Caki2 (cell line): Measurements from ENCODE around the gene IGFBP2. TPM values are rescaled to one million over a fixed set of nuclear protein-coding genes. Genes with fewer than 3 reads are reported as not detected.
A peak's percentile ranks its signal among the peaks of the same experiment; 100 is the strongest.

Experiments used
- DNase-seq: peaks from one replicate; pipeline ENCODE4 v3.0.0-alpha.2; 2015; ENCODE audit warnings: low read depth
- in situ Hi-C: cut with HindIII; loops from 2 replicates; pipeline ENCODE4 v1.10.0; 2016; ENCODE audit warnings: low sequenced_read_pairs, low pct_unique_long_range_greater_than_20kb, mixed read lengths
- total RNA-seq: library from RNA; depleted of rRNA; stranded (reverse); fragments of >200 nt; shearing (Covaris generic); gene quantifications from 2 replicates; pipeline ENCODE4 v1.2.3, GENCODE V29; 2014; ENCODE audit warnings: low replicate concordance

IGFBP2 gene
- total RNA-seq, 1 experiment from 2014 or later, result 110 TPM

- no peak for DNase-seq
- in situ Hi-C loops, result no loop called here
These were observed 39.8 kb downstream of the IGFBP2 start for GRCh38 chr2:216673021-216673420.

DNA sequence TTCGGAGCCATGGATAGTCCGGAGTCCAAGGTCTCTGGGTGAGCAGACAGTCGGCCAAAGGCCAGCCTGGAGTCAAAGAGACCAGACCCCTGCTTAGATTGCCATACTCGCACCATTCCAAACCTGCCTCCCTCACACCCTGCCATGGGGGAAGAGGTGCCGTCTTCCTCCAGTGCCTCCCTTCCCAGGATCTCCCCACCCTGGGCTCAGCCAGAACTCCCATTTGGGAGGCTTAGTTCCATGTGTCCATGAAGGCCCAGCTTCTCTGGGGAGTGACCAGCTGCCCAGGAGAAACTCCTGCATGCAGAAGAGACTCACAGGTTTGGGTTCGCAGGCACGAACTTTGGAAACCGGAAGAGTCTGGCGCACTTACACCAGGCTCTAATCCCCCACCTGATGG, 40.4 kb downstream of the IGFBP2 start:
- no peak for DNase-seq
- in situ Hi-C loops, result no loop called here

DNA sequence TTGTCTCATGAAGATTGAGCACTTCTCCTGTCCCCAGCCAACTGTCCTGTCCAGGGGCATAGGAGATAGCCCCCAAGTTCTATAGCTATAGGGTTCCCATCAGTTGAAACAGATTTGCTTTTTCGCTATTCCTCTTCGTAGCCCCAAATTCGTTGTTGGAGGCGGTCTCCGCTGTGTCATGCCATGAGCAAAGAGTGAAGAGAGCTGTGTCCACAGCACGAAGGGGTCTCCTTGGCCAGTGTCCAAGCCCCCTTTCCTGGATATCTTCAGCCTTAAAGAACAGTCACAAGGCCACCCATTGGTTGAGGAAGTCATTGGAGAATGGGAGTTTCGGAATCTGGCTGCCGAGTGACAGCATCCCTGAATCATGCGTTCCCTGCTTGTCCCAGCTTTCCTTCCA, 41.2 kb downstream of the IGFBP2 start:
- in situ Hi-C loops, result no loop called here
- DNase-seq, result no peak

- in situ Hi-C loops, result no loop called here
- DNase-seq, result no peak
These were observed 43.4 kb downstream of the IGFBP2 start for GRCh38 chr2:216676630-216677029.

GRCh38 chr2:216677439-216678097, 44.3 kb downstream of the IGFBP2 start:
- no peak for DNase-seq
- in situ Hi-C loops, result no loop called here

- in situ Hi-C loops, result no loop called here
- DNase-seq, result no peak
These were observed 44.9 kb downstream of the IGFBP2 start for GRCh38 chr2:216678098-216678465.

- in situ Hi-C loops, result no loop called here
- DNase-seq, result no peak
These were observed 45.8 kb downstream of the IGFBP2 start for GRCh38 chr2:216678813-216679657.

- no peak for DNase-seq
- in situ Hi-C loops, result no loop called here
These were observed 46.4 kb downstream of the IGFBP2 start for GRCh38 chr2:216679658-216680024.

DNA sequence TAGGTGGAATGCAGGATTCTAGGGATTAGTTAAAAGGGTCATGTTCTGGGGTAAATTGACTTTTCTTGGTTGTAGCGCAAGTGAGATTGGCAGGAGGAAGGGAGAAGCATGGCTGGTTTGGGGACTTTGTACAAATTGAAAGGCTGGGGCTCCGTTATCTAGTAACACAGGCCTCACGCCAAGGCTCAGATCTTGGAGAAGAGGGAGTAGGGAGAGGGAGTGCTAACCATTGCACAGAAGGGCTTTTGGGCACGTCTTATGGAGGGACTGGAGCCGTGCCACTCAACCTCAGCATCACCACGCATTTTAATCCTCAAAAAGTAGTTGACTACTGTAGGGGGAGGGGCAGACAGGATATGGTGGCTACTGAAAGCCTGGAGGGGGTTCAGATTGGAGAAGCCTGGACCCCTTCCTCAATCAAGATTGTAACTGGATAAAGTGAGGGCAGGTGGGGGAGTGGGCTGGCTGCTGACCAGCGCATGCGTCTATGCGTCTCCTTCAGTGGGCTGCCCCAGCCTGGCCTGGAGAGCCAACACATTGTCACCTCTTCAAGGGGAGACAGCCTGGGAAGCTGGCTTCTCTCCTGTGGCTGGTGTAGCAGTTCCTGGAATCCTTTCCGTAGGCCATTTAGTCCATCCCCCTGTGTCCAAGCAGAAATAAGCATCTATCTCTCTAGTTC, 47.9 kb downstream of the IGFBP2 start:
- in situ Hi-C loops, result no loop called here
- DNase-seq, result no peak

DNA sequence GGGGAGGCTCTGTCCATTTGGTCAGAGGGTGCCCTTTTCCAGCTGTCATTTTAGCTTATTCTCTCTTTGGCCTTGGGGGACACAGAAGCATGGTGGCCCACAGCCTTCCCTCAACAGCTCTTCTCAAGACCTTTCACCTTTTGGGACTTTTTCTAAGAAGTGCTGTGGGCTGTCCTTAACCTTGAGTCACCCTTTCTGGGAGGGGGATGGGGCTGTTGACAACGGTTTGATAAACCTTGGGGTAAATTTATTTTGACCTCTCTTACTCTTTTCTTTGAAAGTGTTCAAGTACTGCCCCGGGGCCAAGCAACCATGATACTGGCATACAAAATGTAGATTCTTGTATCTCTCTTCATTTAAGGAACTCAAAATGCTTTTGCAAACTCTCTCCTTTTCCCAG, 48.5 kb downstream of the IGFBP2 start:
- no peak for DNase-seq
- in situ Hi-C loops, result no loop called here

- DNase-seq, result no peak
- in situ Hi-C loops, result no loop called here
These were observed 50.6 kb downstream of the IGFBP2 start for GRCh38 chr2:216683846-216684245.

DNA sequence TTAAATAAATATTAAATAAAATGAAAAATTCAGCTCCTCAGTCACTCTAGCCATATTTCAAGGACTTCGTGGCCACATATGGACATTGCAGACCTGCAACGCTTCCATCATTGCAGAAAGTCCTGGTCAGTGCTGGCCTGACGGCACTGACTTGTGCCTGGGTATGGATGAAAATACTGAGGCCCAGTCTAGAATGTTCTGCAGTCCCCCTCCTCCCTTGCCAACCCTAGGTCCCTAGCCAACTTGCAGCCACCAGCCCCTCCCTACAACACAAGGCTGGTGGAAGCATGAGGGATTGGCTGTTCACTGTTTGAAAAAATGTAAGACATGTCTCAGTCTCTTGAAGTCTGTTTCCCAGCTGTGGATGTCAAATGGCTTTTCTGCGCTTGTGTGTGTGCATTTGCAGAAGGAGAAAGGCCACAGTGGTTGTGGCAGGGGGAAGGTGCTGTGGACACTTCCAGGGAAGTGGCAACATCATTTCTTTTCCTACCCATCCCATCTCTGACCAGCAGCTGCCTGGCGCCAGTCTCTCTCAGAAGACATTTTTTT, 52.2 kb downstream of the IGFBP2 start:
- no peak for DNase-seq
- in situ Hi-C loops, result no loop called here

DNA sequence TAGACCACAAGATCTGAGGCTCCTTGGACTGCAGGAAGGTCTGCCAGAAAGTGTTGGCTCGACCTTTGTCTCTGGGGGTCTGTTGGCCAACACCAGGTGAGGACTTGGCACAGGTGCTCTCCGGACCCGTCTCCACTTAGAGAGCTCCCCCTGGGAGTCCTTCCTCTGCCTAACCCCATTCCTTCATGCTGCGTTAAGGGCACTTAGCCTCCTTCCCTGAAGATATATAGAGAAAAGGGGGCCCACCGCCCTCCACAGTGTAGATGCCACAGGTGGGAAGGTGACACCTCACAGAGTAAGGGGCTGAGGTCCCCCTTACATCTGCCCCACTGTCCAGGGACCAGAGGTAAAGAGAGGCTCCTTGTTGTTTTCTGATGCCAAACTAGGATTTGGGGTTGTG, 53.9 kb downstream of the IGFBP2 start:
- DNase-seq, result no peak
- in situ Hi-C loops, result no loop called here

DNA sequence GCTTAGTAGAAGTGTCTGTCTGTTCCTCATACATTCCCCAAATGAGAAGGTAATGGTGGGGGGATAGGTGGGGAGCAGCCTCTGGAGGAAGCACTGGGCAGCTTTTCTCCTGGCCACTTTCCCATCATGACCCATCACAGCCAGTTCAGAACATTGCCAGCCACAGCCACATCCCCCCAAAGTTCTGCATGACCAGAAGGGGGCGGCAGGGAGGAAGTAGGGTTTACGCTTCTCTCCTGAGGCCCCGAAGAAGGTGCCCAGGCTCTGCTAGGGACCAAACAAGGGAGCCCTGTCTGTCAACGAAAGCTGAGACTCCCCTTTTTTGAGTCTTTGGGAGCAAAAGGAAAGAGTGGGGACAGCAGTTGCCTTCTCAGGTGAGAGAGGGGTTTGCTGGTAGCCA, 54.4 kb downstream of the IGFBP2 start:
- in situ Hi-C loops, result no loop called here
- no peak for DNase-seq

DNA sequence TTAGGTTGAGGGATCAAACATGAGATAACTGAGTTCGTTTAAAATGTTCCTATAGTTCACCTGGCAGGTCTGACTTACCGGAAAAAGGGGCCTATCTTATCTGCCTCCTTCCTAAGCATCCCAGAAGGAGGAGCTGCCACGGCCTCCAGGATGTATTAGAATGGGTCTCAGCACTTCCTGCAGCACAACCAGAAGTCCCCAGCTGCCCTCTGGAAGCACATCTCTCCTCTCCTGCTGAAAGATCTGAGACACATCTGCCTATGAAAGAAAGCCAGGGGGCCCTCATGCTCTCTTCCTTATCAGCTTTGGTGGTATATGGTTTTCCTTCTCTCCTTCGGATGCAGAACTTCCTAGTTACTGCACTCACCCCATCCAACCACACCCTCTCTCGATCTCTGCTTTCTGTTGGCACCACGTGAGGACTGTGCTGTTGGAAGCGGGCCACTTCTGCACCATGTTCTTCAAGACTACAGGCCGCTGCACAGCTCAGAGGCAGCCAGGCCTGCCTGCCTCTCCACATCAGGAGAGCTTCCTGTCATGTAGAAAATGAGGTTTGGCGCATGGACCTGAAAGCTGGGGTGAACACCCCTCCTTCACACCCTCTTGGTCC, 55.6 kb downstream of the IGFBP2 start:
- in situ Hi-C loops, result no loop called here

GRCh38 chr2:216689397-216689796, 56.2 kb downstream of the IGFBP2 start:
- in situ Hi-C loops, result no loop called here

More for the DNA sequence above, 55.6 kb downstream of the IGFBP2 start:
- no peak for DNase-seq

DNA sequence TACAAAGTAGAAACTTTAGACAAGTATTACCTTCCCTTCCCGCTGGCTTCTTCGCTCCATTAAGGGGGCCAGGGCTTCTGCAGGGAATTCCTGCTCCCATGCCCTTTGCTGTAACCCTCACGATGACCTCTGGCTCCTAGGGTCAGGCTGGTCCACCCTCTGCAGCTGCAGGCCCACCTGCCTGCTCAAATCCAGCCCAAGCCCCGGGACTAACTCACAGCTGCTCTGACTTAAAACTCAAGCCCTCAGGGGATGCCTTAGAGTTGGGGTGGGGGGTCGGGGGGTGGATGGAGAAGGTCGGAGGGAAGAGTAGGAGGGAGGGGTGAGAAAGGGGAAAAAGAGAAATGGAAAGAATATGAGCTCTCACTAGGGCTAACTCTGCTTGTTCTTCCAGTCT, 57.2 kb downstream of the IGFBP2 start:
- in situ Hi-C loops, result no loop called here
- DNase-seq, result no peak

More at GRCh38 chr2:216689397-216689796, 56.2 kb downstream of the IGFBP2 start:
- DNase-seq, result no peak

DNA sequence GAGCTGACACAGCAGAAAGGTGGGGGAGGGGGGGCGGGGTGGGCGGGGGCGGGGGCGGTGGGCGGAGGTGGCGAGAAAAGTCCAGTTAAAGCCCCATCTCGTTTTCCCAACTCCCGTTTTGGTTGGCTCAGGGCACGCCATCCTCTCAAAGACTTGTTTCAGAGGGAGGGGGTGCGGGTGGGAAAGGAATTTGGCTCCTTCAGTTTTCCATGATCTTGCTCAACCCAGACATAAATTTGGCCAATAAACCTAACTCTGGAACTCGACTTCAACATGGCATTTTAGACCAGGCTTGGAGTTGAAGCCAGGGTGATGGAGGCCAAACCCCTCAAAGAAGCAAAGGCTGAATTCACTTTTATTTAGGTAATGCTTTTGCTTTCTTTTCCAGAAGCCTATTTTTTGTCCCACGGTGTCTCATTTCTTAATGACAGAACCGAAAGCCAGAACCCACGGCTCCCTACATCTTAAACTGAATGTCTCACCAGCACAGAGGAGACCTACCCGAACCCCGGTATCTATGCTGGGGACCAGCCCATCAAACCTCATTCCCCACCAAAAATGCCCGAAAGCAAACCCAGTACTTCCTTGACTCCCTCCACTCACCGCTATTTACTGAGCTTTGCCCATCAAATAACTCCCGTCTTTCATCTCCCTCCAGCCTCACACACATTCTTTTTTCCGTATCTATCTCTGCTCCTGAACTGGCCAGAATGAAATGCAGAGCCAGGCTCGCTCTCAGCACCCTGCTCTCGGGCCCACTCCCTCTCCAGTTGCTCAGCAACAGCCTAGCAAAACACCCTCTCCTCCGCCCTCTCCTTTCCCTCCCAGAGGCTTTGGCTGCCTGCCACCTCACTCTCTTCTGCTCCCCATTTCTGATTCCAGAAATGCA, 57.9 kb downstream of the IGFBP2 start:
- peak; percentile 38 for DNase-seq
- in situ Hi-C loops, result no loop called here
